ENCODE measurements around the gene NMNAT2.

The NMNAT2 gene

GRCh38 chr1:183330335-183330734 lies 87.8 kb downstream of the NMNAT2 start:
- TF ChIP-seq REST (IDR thresholded peaks at IDR 0.05; ENCODE audit: insufficient read depth in 1 of 2, low read depth in 2 of 2, low read length in 2 of 2) (no peak), TAF1 (IDR thresholded peaks at IDR 0.05; ENCODE audit: borderline replicate concordance, insufficient read depth, low read length) (no peak), POLR2AphosphoS5 (IDR thresholded peaks at IDR 0.05; ENCODE audit: low read depth, low read length) (no peak), FOXP2 (optimal IDR thresholded peaks at IDR 0.05; ENCODE audit: borderline replicate concordance, extremely low read depth, extremely low read length, insufficient read depth) (no peak), SIN3A (IDR thresholded peaks at IDR 0.05; ENCODE audit: borderline replicate concordance, insufficient read depth, low read length) (no peak)

DNA sequence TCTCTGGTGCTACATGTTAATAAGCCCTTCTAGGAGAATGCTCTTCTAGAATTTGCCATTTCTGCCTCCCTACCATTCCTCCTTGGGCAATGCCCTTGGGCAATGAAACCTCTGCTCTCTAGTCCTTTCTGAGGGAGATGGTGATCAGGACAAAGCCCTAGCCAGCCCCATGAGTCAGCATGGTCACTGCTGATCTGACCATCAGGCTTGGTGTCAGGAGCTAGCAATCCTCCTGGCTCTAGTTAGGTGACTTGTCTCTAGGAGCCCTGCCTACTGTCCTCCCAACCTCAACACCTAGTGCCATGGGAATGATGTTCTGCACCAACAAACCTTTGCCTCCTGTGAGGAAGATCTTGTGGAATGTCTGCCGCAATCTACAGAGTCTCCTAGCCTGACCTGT lies 89.8 kb downstream of the NMNAT2 start:
- no peak for TF ChIP-seq SIN3A (IDR thresholded peaks at IDR 0.05; ENCODE audit: borderline replicate concordance, insufficient read depth, low read length)

DNA sequence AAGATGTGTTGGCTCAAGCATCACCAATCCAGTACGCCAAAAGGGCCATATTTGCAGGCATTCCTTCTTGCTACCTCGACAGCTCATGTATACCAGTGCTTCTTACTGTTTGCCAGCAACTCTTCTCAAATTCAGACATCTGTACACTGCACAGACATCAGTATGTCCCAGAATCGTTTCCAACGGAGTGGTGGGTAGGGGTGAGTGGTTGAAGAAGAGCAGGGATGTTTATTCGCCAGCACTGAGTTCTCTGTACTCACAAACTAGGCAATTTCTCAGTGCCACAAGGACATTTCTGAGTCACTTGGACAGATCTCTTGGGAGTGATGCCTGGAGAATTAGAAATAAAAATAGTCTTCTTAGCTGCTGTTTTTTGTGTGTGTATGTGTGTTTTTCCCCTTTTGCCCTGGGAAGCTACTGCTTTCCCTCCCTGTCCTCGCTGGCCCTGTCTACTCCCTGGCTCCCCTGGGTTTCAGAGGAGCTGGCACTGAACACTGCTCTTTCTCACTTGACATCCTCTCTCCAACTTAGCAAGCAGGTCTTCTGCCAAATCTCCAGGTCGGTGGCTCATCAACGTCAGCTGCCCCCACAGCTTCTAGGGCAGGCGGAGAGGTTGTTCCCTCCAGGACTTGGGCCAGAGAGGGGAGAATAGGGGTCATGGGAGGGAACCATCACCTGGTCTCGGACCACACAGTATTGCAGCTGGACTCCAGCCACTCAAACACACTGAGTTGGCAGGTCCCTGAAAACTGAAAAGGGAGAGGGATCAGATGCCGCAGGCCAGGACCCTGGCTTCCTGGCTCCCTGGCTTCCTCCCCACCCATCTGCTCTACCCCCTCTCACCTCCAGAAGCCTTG lies 90.5 kb downstream of the NMNAT2 start:
- no peak for TF ChIP-seq SIN3A (IDR thresholded peaks at IDR 0.05; ENCODE audit: borderline replicate concordance, insufficient read depth, low read length)
- TF ChIP-seq POLR2AphosphoS5 (IDR thresholded peaks at IDR 0.05; ENCODE audit: low read depth, low read length), result no peak
- TF ChIP-seq TAF1 (IDR thresholded peaks at IDR 0.05; ENCODE audit: borderline replicate concordance, insufficient read depth, low read length), result no peak

GRCh38 chr1:183323849-183324683 lies 94.1 kb downstream of the NMNAT2 start:
- TF ChIP-seq TAF1 (IDR thresholded peaks at IDR 0.05; ENCODE audit: borderline replicate concordance, insufficient read depth, low read length) (no peak), REST (IDR thresholded peaks at IDR 0.05; ENCODE audit: insufficient read depth in 1 of 2, low read depth in 2 of 2, low read length in 2 of 2) (no peak), POLR2AphosphoS5 (IDR thresholded peaks at IDR 0.05; ENCODE audit: low read depth, low read length) (no peak), FOXP2 (optimal IDR thresholded peaks at IDR 0.05; ENCODE audit: borderline replicate concordance, extremely low read depth, extremely low read length, insufficient read depth) (no peak), SIN3A (IDR thresholded peaks at IDR 0.05; ENCODE audit: borderline replicate concordance, insufficient read depth, low read length) (no peak)

DNA sequence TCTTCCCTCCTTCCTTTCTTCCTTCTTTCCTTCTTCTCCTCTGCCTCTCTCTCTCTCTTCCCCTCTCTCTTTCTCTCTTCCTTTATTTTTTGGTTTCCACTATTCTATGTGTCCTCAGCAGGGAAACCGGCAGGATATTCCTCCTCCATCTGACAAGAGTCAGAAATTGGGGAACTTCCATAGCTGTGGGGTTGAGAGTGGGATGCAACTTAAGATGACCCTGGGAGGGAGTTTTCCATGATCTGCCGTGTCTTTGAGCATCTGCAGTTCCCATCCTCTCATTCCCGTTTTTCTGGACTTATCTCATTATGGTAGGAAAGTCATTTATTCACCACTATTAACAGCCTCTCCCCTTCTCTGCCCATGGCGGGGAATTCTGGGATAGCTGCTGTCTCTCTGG lies 98.6 kb downstream of the NMNAT2 start:
- no peak for TF ChIP-seq SIN3A (IDR thresholded peaks at IDR 0.05; ENCODE audit: borderline replicate concordance, insufficient read depth, low read length)
- TF ChIP-seq POLR2AphosphoS5 (IDR thresholded peaks at IDR 0.05; ENCODE audit: low read depth, low read length), result no peak
- TF ChIP-seq FOXP2 (optimal IDR thresholded peaks at IDR 0.05; ENCODE audit: borderline replicate concordance, extremely low read depth, extremely low read length, insufficient read depth), result no peak
- no peak for TF ChIP-seq REST (IDR thresholded peaks at IDR 0.05; ENCODE audit: insufficient read depth in 1 of 2, low read depth in 2 of 2, low read length in 2 of 2)
- TF ChIP-seq TAF1 (IDR thresholded peaks at IDR 0.05; ENCODE audit: borderline replicate concordance, insufficient read depth, low read length), result no peak

DNA sequence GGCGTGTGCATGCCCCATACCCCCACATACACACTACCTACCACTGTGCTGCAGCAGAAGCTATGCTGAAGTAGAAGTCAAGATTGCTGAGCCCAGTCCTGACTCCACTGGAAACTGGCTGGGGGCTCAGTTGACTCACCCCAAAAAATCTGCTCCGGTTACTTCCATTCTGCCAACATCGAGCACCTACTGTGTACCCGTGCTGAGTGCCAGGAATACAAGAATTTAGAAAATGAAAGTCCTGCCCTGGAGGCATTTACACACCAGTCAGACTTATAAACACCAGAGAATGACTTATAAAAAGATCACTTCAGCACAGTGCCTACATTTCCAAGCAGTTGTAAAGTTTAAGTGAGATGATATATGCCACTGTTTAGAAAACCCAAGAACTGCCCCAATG lies 99.1 kb downstream of the NMNAT2 start:
- no peak for TF ChIP-seq FOXP2 (optimal IDR thresholded peaks at IDR 0.05; ENCODE audit: borderline replicate concordance, extremely low read depth, extremely low read length, insufficient read depth)
- no peak for TF ChIP-seq TAF1 (IDR thresholded peaks at IDR 0.05; ENCODE audit: borderline replicate concordance, insufficient read depth, low read length)
- TF ChIP-seq REST (IDR thresholded peaks at IDR 0.05; ENCODE audit: insufficient read depth in 1 of 2, low read depth in 2 of 2, low read length in 2 of 2), result no peak
- no peak for TF ChIP-seq SIN3A (IDR thresholded peaks at IDR 0.05; ENCODE audit: borderline replicate concordance, insufficient read depth, low read length)
- TF ChIP-seq POLR2AphosphoS5 (IDR thresholded peaks at IDR 0.05; ENCODE audit: low read depth, low read length), result no peak

Data from PFSK-1 (cell line).